K562 (cell line): ENCODE data around the gene WWOX. TPM values are rescaled to one million over a fixed set of nuclear protein-coding genes. Genes with fewer than 3 reads are reported as not detected.

ENCODE experiments used
- ATAC-seq: fragments of 200-7000 bp; cut with Tn5 transposase; 3 replicates; pipeline ENCODE4 v1.9.1; 2020; ENCODE audit warnings: moderate library complexity
- BruUV-seq: library from RNA; stranded (reverse); fragments of 400-500 nt; replicated peaks from 2 replicates; lab custom pipeline; 2021; lab: Mats Ljungman, UMichigan
- CTCF ChIA-PET: fragments of 300-600 bp; formaldehyde crosslinking; extraction: SDS; loops from one replicate; lab custom pipeline; 2021; ENCODE audit warnings: low intra/inter-chr PET ratio; lab: Yijun Ruan, JAX
- POLR2A ChIA-PET: fragments of 300-600, 350-650 bp; sonication (Branson Sonifier 250); formaldehyde crosslinking; extraction: SDS; loops from one replicate; lab custom pipeline; 2021; ENCODE audit warnings: antibody characterized with exemption, inconsistent platforms; lab: Yijun Ruan, JAX
- DNase-seq, 4 experiments: peaks; one replicate each; pipeline versions ENCODE4 v3.0.0 to v3.0.0-alpha.2; 2011 to 2018; ENCODE audit warnings: low spot score in 3 of 4, mixed read lengths in 3 of 4; ENCODE audit errors: extremely low read depth in 1 of 4
- FAIRE-seq: peaks from 2 replicates; lab custom pipeline; 2011; peaks lifted over from hg19 to GRCh38; lab: Jason Lieb, UNC
- H2AFZ ChIP-seq: 2 replicates; pipeline ENCODE4 v1.6.0; 2011; ENCODE audit warnings: low read depth, low read length, control low read depth, inconsistent platforms
- H3K27ac ChIP-seq: fragments of 200-600 bp; 3 replicates; pipeline ENCODE4 v1.8.0; 2011; ENCODE audit warnings: low read depth, mild to moderate bottlenecking, control low read depth, inconsistent platforms, low read length, moderate library complexity, mixed read lengths; ENCODE audit errors: extremely low read depth
- H3K27me3 ChIP-seq, 2 experiments: fragments of 300-600 bp in 1 of 2; 2 replicates in 1 of 2; 3 replicates in 1 of 2; pipeline versions ENCODE4 v1.6.0 to v1.8.0; 2011; ENCODE audit warnings: inconsistent platforms in 2 of 2, low read length in 2 of 2, mild to moderate bottlenecking in 1 of 2, mixed read lengths in 1 of 2, moderate library complexity in 1 of 2; ENCODE audit not compliant: control insufficient read depth in 2 of 2, insufficient read depth in 2 of 2
- H3K36me3 ChIP-seq: fragments of 300-600 bp; 3 replicates; pipeline ENCODE4 v1.8.0; 2011; ENCODE audit warnings: mild to moderate bottlenecking, low read length, inconsistent platforms; ENCODE audit not compliant: control insufficient read depth, insufficient read depth
- H3K4me1 ChIP-seq, 2 experiments: fragments of 200-600 bp in 1 of 2; replicated peaks in 1 of 2; 2 replicates in 1 of 2; 3 replicates in 1 of 2; pipeline versions ENCODE4 v1.5.1 to v1.8.0; 2011; ENCODE audit warnings: inconsistent platforms in 2 of 2, low read length in 2 of 2, mild to moderate bottlenecking in 1 of 2, mixed read lengths in 1 of 2, moderate library complexity in 1 of 2; ENCODE audit not compliant: control insufficient read depth in 2 of 2, insufficient read depth in 2 of 2
- H3K4me2 ChIP-seq: 2 replicates; pipeline ENCODE4 v1.6.1; 2011; ENCODE audit warnings: low read length, control low read depth, inconsistent platforms, mixed read lengths; ENCODE audit not compliant: insufficient read depth
- H3K4me3 ChIP-seq: fragments of 200-600 bp; sonication (generic), shearing (Covaris generic); 2 replicates; pipeline ENCODE4 v1.5.1; 2016; ENCODE audit warnings: control low read depth, inconsistent platforms
- H3K79me2 ChIP-seq: fragments of 200-600 bp; 3 replicates; pipeline ENCODE4 v1.8.0; 2011; ENCODE audit warnings: low read length, inconsistent platforms; ENCODE audit not compliant: control insufficient read depth, insufficient read depth
- H3K9ac ChIP-seq, 2 experiments: 2 replicates each; pipeline versions ENCODE4 v1.6.0 to v1.6.1; 2011; ENCODE audit warnings: low read depth in 2 of 2, low read length in 2 of 2, control low read depth in 1 of 2, inconsistent platforms in 1 of 2, mild to moderate bottlenecking in 1 of 2, mixed read lengths in 1 of 2; ENCODE audit not compliant: insufficient read depth in 1 of 2
- H3K9me1 ChIP-seq: one replicate; pipeline ENCODE4 v1.6.0; 2011; ENCODE audit warnings: inconsistent platforms, mild to moderate bottlenecking, low read length, moderate library complexity; ENCODE audit not compliant: control insufficient read depth, insufficient read depth
- H3K9me3 ChIP-seq: replicated peaks from 2 replicates; pipeline ENCODE4 v1.5.1; 2011; ENCODE audit warnings: low read depth, low read length, inconsistent platforms; ENCODE audit not compliant: control insufficient read depth, insufficient read depth
- H4K20me1 ChIP-seq: replicated peaks from 2 replicates; pipeline ENCODE4 v1.6.1; 2011; ENCODE audit warnings: low read length, inconsistent platforms, mixed read lengths; ENCODE audit not compliant: control insufficient read depth, insufficient read depth
- BRD9 ChIP-seq: fragments of 450-650 bp; IDR thresholded peaks from 2 replicates; pipeline ENCODE4 v1.6.1; 2018; ENCODE audit warnings: low read depth; ENCODE audit not compliant: partially characterized antibody
- CBFA2T3 ChIP-seq: fragments of 450-650 bp; IDR thresholded peaks from 2 replicates; pipeline ENCODE4 v1.6.1; 2017
- CSDE1 ChIP-seq, 2 experiments: fragments of 450-650 bp; IDR thresholded peaks; 2 replicates each; pipeline ENCODE4 v1.6.1; 2016; ENCODE audit warnings: mild to moderate bottlenecking in 1 of 2
- ELF4 ChIP-seq: fragments of 450-650 bp; formaldehyde crosslinking; IDR thresholded peaks from 2 replicates; pipeline ENCODE4 v1.4.0; 2022; ENCODE audit warnings: missing genetic modification characterization
- HDAC8 ChIP-seq: fragments of 450-650 bp; IDR thresholded peaks from 2 replicates; pipeline ENCODE4 v1.6.1; 2016; ENCODE audit warnings: mild to moderate bottlenecking, missing genetic modification characterization, moderate library complexity, missing compliant biosample characterization
- KLF1 ChIP-seq: fragments of 450-650 bp; IDR thresholded peaks from 2 replicates; pipeline ENCODE4 v1.6.1; 2016; ENCODE audit warnings: missing genetic modification characterization, missing compliant biosample characterization
- KLF6 ChIP-seq: fragments of 250-450 bp; sonication (Bioruptor Pico); IDR thresholded peaks from 2 replicates; pipeline ENCODE4 v1.4.0; 2020; ENCODE audit warnings: mild to moderate bottlenecking, moderate library complexity, borderline replicate concordance
- NFRKB ChIP-seq: fragments of 450-650 bp; IDR thresholded peaks from 2 replicates; pipeline ENCODE4 v1.6.1; 2016; ENCODE audit warnings: low read depth
- PCBP1 ChIP-seq: fragments of 200-400 bp; formaldehyde crosslinking; IDR thresholded peaks from 2 replicates; pipeline ENCODE4 v1.6.1; 2018; ENCODE audit warnings: mild to moderate bottlenecking, low read depth, low read length; ENCODE audit not compliant: poor library complexity, severe bottlenecking
- SP2 ChIP-seq: IDR thresholded peaks from 2 replicates; pipeline ENCODE4 v1.6.1; 2011; ENCODE audit warnings: mild to moderate bottlenecking, low read depth, low read length, moderate library complexity; ENCODE audit not compliant: poor library complexity, severe bottlenecking; ENCODE audit errors: extremely low read depth
- SRSF7 ChIP-seq: fragments of 200-400 bp; formaldehyde crosslinking; optimal IDR thresholded peaks from 2 replicates; pipeline ENCODE3; 2017; ENCODE audit warnings: mild to moderate bottlenecking, low read depth, low read length
- SUPT5H ChIP-seq: fragments of 450-650 bp; IDR thresholded peaks from 2 replicates; pipeline ENCODE4 v1.6.1; 2016
- XRCC5 ChIP-seq: fragments of 200-400 bp; formaldehyde crosslinking; IDR thresholded peaks from 2 replicates; pipeline ENCODE4 v1.6.1; 2017; ENCODE audit warnings: low read depth, mild to moderate bottlenecking, low read length
- ZNF12 ChIP-seq: sonication (generic); formaldehyde crosslinking; IDR thresholded peaks from 2 replicates; pipeline ENCODE4 v1.4.0; 2020; ENCODE audit warnings: mild to moderate bottlenecking, missing genetic modification reagents
- ZNF232 ChIP-seq: sonication (generic); formaldehyde crosslinking; IDR thresholded peaks from 2 replicates; pipeline ENCODE4 v1.8.0; 2022; ENCODE audit warnings: mild to moderate bottlenecking, missing genetic modification reagents
- WGBS: fragments of 100-300 bp; shearing (Covaris generic); methylation state at CpG from one replicate; pipeline ENCODE4 v1.1.6; 2016; ENCODE audit warnings: low coverage, mixed read lengths; ENCODE audit not compliant: insufficient coverage; ENCODE audit errors: missing lambda C conversion rate; 5-methylcytosine and 5-hydroxymethylcytosine counted together
- in situ Hi-C: fragments of 300-500 bp; cut with MboI; formaldehyde crosslinking; loops from 4 replicates; pipeline ENCODE4 v1.15.0; 2018; ENCODE audit warnings: inconsistent platforms, mixed read lengths
- intact Hi-C: fragments of 100-400 bp; cut with micrococcal nuclease; formaldehyde crosslinking; loops from 2 replicates; pipeline ENCODE4 v1.14.2; 2022
- polyA plus RNA-seq, 8 experiments: library from polyadenylated mRNA; depleted of rRNA in 4 of 8; stranded (reverse) in 5 of 8; unstranded in 3 of 8; fragments of >200 nt; fragmentation: Nextera tagmentation in 2 of 8; fragmentation: Illumina TruSeq in 1 of 8; extraction: Ambion mirVana in 2 of 8; extraction: Trizol in 1 of 8; gene quantifications; 2 replicates each; pipeline versions ENCODE4 v1.2.1 to v1.2.3, GENCODE V29; 2011 to 2014; ENCODE audit warnings: inconsistent platforms in 1 of 8, missing spikeins in 1 of 8
- total RNA-seq, 7 experiments: library from RNA; depleted of rRNA in 6 of 7; stranded (reverse); fragments of >200 nt in 6 of 7; fragmentation: Illumina TruSeq in 2 of 7; extraction: Trizol in 2 of 7; gene quantifications; 2 replicates each; pipeline versions ENCODE4 v1.2.1 to v1.2.3, GENCODE V29; 2011 to 2021; ENCODE audit warnings: low replicate concordance in 1 of 7
- TF ChIP-seq, protein P1 (sequence below): fragments of 250-450 bp; sonication (Bioruptor Pico); IDR thresholded peaks from 2 replicates; pipeline ENCODE4 v1.4.0; 2020; ENCODE audit warnings: mild to moderate bottlenecking, moderate library complexity, borderline replicate concordance
- TF ChIP-seq, protein P2 (sequence below): fragments of 250-450 bp; sonication (Bioruptor Pico); IDR thresholded peaks from 2 replicates; pipeline ENCODE4 v1.8.0; 2022; ENCODE audit warnings: moderate library complexity, mild to moderate bottlenecking, inconsistent platforms
- TF ChIP-seq, protein P3 (sequence below): sonication (generic); formaldehyde crosslinking; IDR thresholded peaks from 2 replicates; pipeline ENCODE4 v1.9.0; 2022; ENCODE audit warnings: mild to moderate bottlenecking, missing genetic modification reagents

Gene WWOX
- total and polyA plus RNA-seq, 9 of the 15 experiments (the other 6 are each of a cell fraction or from before 2014, with no cell fraction given), result 1.6 to 22.7 (median 8.1) TPM

DNA sequence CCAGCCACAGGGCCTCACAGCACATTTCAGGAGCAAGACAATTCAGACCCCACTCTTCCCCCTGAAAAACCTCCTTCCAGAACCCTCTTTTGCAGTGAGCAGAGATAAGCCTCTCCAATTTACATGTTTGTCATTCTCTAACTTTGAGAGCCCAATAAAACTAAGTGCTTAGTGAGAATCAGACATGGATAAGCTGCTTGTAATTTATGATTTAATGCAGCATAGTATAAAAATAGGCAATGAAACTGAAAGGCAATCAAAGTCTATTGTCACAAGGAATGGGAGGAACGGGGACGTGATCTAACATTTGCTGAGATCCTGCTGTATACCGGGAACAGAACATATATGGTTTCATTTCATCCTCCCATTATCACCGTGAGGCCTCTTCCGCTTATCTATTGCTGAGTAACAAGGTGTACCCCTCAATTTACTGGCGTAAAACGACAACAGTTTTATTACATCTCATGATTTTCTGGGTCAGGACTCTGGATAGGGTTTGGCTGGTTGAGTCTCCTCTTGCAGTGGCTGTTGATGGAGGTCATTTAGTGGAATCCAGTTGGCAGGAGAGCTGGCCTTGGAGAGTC lies 903.7 kb downstream of the WWOX start (continued):
- TF ChIP-seq, protein P1, sequence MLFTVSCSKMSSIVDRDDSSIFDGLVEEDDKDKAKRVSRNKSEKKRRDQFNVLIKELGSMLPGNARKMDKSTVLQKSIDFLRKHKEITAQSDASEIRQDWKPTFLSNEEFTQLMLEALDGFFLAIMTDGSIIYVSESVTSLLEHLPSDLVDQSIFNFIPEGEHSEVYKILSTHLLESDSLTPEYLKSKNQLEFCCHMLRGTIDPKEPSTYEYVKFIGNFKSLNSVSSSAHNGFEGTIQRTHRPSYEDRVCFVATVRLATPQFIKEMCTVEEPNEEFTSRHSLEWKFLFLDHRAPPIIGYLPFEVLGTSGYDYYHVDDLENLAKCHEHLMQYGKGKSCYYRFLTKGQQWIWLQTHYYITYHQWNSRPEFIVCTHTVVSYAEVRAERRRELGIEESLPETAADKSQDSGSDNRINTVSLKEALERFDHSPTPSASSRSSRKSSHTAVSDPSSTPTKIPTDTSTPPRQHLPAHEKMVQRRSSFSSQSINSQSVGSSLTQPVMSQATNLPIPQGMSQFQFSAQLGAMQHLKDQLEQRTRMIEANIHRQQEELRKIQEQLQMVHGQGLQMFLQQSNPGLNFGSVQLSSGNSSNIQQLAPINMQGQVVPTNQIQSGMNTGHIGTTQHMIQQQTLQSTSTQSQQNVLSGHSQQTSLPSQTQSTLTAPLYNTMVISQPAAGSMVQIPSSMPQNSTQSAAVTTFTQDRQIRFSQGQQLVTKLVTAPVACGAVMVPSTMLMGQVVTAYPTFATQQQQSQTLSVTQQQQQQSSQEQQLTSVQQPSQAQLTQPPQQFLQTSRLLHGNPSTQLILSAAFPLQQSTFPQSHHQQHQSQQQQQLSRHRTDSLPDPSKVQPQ, result no peak
- no peak for TF ChIP-seq SRSF7
- TF ChIP-seq ZNF232 (CRISPR knock-in tag), result no peak

DNA sequence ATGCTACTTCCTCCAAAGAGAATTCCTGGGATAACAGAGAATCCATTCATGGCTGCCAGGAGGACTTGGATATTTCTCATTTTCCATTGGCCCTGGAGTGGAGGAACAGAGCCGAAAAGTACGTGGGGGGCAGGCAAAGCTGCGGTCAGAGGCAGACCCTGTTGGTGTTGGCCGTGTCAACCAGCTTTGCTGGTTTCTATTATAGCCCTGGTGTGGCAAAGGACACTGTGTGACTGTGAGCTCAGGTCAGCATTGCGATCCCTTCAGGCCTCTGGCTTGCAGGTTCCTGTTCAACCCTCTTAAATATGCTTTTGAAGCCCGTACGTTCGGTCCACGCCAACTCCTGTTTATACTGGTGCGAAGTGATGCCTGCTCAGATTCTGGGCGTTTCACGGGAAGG lies 904.9 kb downstream of the WWOX start:
- Histone ChIP-seq H3K9me3 (no peaks in the 10 kb centered on the region), H3K27me3 (peaks cover 17 to 43% of the 10 kb centered on the region in 2 experiments), H4K20me1 (no peaks in the 10 kb centered on the region), H3K36me3 (no peaks in the 10 kb centered on the region), H3K27ac (no peak overlapping the region), H3K4me1 (no peaks in the 10 kb centered on the region), H3K9me1 (no peaks in the 10 kb centered on the region), H3K79me2 (no peaks in the 10 kb centered on the region), H3K4me2 (no peak overlapping the region), H3K9ac (no peak overlapping the region), H2AFZ (no peak overlapping the region), H3K4me3 (no peak overlapping the region)
- ChIA-PET CTCF (no interaction called here), POLR2A (no interaction called here)
- ATAC-seq (no peak), FAIRE-seq (no peak), DNase-seq (no peak)
- in situ Hi-C loops, result no loop called here
- 0% methylated on average over 12 of the region's 12 CpGs for WGBS
- BruUV-seq, result no TSS peak
- no peak for TF ChIP-seq KLF6 (CRISPR knock-in tag)
- no peak for TF ChIP-seq CBFA2T3
- TF ChIP-seq SUPT5H, result no peak
- no peak for TF ChIP-seq BRD9
- TF ChIP-seq SP2, result no peak
- TF ChIP-seq ZNF12, result no peak
- TF ChIP-seq CSDE1 (IDR thresholded peaks at IDR 0.05), result no peak
- TF ChIP-seq HDAC8 (tag), result no peak
- TF ChIP-seq, protein P2, sequence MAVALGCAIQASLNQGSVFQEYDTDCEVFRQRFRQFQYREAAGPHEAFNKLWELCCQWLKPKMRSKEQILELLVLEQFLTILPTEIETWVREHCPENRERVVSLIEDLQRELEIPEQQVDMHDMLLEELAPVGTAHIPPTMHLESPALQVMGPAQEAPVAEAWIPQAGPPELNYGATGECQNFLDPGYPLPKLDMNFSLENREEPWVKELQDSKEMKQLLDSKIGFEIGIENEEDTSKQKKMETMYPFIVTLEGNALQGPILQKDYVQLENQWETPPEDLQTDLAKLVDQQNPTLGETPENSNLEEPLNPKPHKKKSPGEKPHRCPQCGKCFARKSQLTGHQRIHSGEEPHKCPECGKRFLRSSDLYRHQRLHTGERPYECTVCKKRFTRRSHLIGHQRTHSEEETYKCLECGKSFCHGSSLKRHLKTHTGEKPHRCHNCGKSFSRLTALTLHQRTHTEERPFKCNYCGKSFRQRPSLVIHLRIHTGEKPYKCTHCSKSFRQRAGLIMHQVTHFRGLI (CRISPR knock-in tag), result no peak
- TF ChIP-seq XRCC5, result no peak
- no peak for TF ChIP-seq ELF4 (CRISPR knock-in tag)
- no peak for TF ChIP-seq NFRKB
- no peak for TF ChIP-seq PCBP1
- TF ChIP-seq, protein P3, sequence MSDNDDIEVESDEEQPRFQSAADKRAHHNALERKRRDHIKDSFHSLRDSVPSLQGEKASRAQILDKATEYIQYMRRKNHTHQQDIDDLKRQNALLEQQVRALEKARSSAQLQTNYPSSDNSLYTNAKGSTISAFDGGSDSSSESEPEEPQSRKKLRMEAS, result no peak
- no peak for TF ChIP-seq KLF1 (tag)
- intact Hi-C loops, result no loop called here
